Choroid plexus epithelial cell (primary cell): ENCODE results near the gene FOXL1.
A peak's percentile ranks its signal among the peaks of the same experiment; 100 is the strongest.

Experiments
- DNase-seq: peaks from one replicate; pipeline ENCODE4 v3.0.0-alpha.2; 2010; ENCODE audit warnings: low read depth
- H3K4me3 ChIP-seq: 2 replicates; pipeline ENCODE4 v1.5.1; 2011; ENCODE audit warnings: low read depth, mild to moderate bottlenecking, control low read depth, low read length, moderate library complexity
- CTCF ChIP-seq: conservative IDR thresholded peaks from 2 replicates; pipeline ENCODE4 v1.5.1; 2011; ENCODE audit warnings: low read depth, mild to moderate bottlenecking, control low read depth, inconsistent platforms, low read length, moderate library complexity

FOXL1 gene

GRCh38 chr16:86567701-86568581 is 10.4 kb upstream of the FOXL1 start:
- H3K4me3 ChIP-seq, result peak overlapping the region; percentile 91
- peak; percentile 45 for DNase-seq
- no peak for TF ChIP-seq CTCF

DNA sequence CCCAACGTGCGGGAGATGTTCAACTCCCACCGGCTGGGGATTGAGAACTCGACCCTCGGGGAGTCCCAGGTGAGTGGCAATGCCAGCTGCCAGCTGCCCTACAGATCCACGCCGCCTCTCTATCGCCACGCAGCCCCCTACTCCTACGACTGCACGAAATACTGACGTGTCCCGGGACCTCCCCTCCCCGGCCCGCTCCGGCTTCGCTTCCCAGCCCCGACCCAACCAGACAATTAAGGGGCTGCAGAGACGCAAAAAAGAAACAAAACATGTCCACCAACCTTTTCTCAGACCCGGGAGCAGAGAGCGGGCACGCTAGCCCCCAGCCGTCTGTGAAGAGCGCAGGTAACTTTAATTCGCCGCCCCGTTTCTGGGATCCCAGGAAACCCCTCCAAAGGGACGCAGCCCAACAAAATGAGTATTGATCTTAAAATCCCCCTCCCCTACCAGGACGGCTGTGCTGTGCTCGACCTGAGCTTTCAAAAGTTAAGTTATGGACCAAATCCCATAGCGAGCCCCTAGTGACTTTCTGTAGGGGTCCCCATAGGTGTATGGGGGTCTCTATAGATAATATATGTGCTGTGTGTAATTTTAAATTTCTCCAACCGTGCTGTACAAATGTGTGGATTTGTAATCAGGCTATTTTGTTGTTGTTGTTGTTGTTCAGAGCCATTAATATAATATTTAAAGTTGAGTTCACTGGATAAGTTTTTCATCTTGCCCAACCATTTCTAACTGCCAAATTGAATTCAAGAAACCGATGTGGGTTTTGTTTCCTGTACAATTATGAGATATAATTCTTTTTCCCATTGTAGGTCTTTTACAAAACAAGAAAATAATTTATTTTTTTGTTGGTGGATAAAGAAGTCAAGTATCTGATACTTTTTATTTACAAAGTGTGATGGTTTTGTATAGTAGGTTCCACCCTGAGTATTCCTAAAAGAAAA is 9.4 kb upstream of the FOXL1 start:
- TF ChIP-seq CTCF, result no peak
- DNase-seq, result peak; percentile 14
- peak overlapping the region; percentile 91 for H3K4me3 ChIP-seq

DNA sequence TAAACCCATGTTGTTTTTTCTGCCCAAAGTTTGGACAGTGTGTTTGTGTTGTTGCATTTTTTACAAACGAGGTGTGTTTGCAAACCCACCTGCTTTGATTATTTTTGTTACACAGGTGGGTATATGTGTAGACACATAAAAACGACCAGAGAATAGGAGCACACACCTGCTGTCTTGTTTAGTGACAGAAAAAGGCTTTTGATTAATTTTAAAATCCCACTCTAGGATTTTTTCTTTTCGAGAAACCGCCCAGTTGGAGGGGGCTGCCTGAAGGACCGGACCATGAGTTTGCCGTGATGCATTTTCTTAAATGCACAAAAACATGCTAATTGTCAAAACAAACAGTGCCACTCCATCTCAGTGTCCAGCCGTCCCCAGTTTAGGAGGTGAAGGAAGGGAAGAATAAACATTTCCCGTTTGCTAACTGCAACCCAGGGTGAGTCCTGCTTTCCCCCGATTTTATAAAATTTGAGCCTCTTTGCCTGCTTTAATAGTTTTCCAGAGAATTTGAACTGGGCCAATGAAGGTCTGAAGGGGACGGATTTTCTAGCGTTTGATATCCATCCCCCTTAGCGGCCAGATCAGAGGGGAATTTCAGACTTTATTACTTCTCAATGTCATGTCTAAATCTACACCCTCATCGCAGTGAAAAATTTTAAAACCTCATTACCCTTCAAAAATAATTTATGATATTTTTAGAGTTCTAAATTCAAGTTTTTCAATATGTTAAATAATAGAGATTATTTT is 8.5 kb upstream of the FOXL1 start:
- peak; percentile 12 for DNase-seq
- H3K4me3 ChIP-seq, result peak overlapping the region; percentile 91
- TF ChIP-seq CTCF, result no peak

DNA sequence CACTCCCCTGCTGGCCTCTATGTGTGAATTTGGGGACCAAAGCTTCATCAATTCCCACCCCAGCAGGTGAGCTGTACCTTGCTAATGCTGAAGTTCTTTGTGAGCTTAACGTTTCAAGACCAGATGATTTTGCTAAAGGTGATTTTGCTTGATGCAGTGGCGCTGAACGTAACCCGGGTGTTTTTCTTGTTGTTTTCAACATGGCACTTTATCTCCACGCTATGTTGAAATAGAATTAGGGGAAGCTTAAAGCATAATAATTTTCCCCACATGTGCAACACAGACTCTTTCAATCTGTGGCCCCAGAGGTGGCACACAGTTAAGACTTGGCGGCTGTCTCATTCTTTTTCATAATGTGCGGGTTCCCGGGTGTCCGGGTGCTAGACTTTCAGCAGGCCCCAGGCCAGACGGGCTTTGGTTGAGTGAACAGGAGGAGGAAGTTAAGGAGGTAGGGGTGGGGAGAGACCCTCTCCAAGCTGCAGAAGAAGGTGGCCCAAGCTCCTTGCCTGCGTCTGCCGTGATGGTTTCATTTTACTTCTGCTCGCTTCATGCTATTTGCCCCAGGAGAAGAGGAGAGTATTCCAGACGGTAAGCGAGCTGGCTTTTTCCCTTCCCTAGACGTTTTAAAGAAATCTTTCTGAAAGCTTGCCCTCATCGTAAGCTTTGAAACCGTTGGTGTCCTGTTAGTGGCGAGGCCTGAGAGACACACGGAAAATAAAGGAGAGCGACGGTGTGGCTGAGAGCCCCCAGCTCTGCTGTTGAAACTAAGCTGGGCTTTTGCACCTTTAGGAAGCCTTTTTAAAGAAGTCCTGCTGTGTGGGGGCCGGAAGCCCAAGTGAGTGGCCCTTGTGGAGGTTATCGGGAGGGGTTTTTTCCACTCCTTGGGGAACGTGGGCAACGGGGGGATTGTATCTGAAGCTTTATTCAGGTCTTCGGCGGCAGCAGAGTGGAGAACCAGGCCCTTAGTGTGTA is 7.5 kb upstream of the FOXL1 start:
- DNase-seq, result peak; percentile 52
- H3K4me3 ChIP-seq, result peak overlapping the region; percentile 91
- no peak for TF ChIP-seq CTCF

- peak overlapping the region; percentile 91 for H3K4me3 ChIP-seq
- peak; percentile 28 for DNase-seq
- TF ChIP-seq CTCF, result no peak
Observed at GRCh38 chr16:86571530-86571915, 6.8 kb upstream of the FOXL1 start.

DNA sequence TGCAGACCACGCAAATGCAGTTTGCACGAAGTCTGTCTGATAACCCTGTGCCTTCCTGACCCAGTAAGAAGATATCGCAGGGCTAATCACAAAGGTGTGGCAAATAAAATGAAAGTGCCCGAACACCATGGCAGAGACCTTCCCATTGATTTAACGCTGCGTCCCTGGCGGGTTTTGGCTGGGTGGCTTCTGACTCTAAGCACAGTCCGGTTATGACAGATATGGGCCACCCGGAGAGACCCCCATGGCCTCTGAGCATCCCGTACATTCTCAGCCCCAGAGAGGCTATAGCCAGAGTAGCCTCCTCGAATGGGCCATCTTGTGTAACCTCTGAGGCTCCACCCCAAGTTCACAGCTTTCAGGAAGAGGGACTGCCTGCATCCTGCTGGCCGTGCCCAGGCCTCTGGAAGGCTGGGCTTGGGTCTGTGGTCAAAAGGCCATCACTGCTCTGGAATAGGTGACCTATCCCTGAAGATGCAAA is 6.3 kb upstream of the FOXL1 start:
- peak; percentile 59 for DNase-seq
- H3K4me3 ChIP-seq, result peak overlapping the region; percentile 91
- TF ChIP-seq CTCF, result no peak
